ENCODE data around the gene LINC00237.

DNA sequence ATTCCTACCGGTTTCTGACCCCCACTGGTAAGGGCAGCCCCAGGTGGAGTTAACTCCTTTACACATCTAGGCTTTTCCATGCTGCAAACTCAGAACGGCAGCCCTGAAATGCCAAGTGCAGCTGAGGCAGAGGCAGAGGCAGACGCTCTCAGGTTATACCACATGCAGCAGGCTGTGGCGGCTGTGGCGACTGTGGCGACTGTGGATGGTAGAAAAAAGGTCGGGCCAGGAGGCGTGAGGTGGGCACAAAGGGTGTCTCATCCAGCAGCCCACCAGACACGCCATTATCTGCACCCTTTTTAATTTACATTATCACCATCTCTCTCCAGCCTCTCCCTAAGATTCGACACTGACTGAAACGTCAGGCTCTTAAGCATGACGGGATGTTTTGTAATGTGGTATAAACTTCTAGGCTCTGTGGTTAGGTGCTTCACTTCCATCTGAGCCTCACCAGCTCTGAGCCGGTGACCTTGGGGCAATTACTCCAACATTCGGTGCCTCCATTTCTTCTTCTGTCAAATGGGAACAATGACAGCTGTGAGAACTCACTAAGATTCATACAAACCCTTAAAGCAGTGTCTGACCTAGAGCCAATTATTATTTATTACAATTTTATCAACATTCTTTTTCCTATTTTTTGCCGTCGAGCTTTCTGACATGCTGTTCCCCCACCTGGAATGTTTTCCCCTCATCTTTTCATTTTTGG lies 27.9 kb upstream of the LINC00237 start:
- TF ChIP-seq, protein P1, sequence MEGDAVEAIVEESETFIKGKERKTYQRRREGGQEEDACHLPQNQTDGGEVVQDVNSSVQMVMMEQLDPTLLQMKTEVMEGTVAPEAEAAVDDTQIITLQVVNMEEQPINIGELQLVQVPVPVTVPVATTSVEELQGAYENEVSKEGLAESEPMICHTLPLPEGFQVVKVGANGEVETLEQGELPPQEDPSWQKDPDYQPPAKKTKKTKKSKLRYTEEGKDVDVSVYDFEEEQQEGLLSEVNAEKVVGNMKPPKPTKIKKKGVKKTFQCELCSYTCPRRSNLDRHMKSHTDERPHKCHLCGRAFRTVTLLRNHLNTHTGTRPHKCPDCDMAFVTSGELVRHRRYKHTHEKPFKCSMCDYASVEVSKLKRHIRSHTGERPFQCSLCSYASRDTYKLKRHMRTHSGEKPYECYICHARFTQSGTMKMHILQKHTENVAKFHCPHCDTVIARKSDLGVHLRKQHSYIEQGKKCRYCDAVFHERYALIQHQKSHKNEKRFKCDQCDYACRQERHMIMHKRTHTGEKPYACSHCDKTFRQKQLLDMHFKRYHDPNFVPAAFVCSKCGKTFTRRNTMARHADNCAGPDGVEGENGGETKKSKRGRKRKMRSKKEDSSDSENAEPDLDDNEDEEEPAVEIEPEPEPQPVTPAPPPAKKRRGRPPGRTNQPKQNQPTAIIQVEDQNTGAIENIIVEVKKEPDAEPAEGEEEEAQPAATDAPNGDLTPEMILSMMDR (IDR thresholded peaks at IDR 0.05): no peak
- TF ChIP-seq POLR2A (IDR thresholded peaks at IDR 0.05): no peak

All from adrenal gland (tissue), 5 donors.